Mesenchymal stem cell (in vitro differentiated cells and primary cell): ENCODE measurements around the gene MACC1.

ENCODE experiments used
- DNase-seq: peaks from one replicate; pipeline ENCODE4 v3.0.0-alpha.2; 2013
- H2AFZ ChIP-seq: one replicate; pipeline ENCODE4 v1.6.1; 2013; ENCODE audit warnings: low read depth, mild to moderate bottlenecking, control low read depth, inconsistent platforms, low read length, moderate library complexity
- H2AK5ac ChIP-seq: 2 replicates; pipeline ENCODE4 v1.6.1; 2013; ENCODE audit warnings: low read length, moderate library complexity, mild to moderate bottlenecking, inconsistent platforms; ENCODE audit not compliant: severe bottlenecking
- H2BK120ac ChIP-seq: one replicate; pipeline ENCODE4 v1.6.1; 2013; ENCODE audit warnings: low read depth, mild to moderate bottlenecking, inconsistent platforms, low read length, moderate library complexity
- H2BK12ac ChIP-seq, 2 experiments: one replicate each; pipeline ENCODE4 v1.6.1; 2013; ENCODE audit warnings: inconsistent platforms in 2 of 2, low read length in 2 of 2, mild to moderate bottlenecking in 2 of 2, moderate library complexity in 2 of 2, control low read depth in 1 of 2
- H2BK15ac ChIP-seq: one replicate; pipeline ENCODE4 v1.6.1; 2013; ENCODE audit warnings: mild to moderate bottlenecking, low read depth, inconsistent platforms; ENCODE audit not compliant: poor library complexity, severe bottlenecking
- H2BK5ac ChIP-seq: 2 replicates; pipeline ENCODE4 v1.6.1; 2013; ENCODE audit warnings: low read depth, mild to moderate bottlenecking, low read length, control low read depth, inconsistent platforms; ENCODE audit not compliant: poor library complexity, severe bottlenecking
- H3K14ac ChIP-seq, 2 experiments: one replicate each; pipeline ENCODE4 v1.6.1; 2013; ENCODE audit warnings: inconsistent platforms in 2 of 2, low read length in 2 of 2, control low read depth in 1 of 2, mild to moderate bottlenecking in 1 of 2, moderate library complexity in 1 of 2
- H3K18ac ChIP-seq, 2 experiments: one replicate each; pipeline ENCODE4 v1.6.1; 2013; ENCODE audit warnings: inconsistent platforms in 2 of 2, low read length in 2 of 2, control low read depth in 1 of 2, low read depth in 1 of 2, mild to moderate bottlenecking in 1 of 2
- H3K23ac ChIP-seq, 2 experiments: one replicate each; pipeline ENCODE4 v1.6.1; 2013; ENCODE audit warnings: inconsistent platforms in 2 of 2, low read length in 2 of 2, mild to moderate bottlenecking in 2 of 2, moderate library complexity in 2 of 2, control low read depth in 1 of 2
- H3K27ac ChIP-seq: 2 replicates; pipeline ENCODE4 v1.5.1; 2013; ENCODE audit warnings: mild to moderate bottlenecking, moderate library complexity, low read length, control low read depth, inconsistent platforms; ENCODE audit not compliant: poor library complexity, severe bottlenecking
- H3K27me3 ChIP-seq, 2 experiments: 2 replicates each; pipeline versions ENCODE4 v1.6.1 to v1.7.0; 2013; ENCODE audit warnings: low read length in 2 of 2, mild to moderate bottlenecking in 2 of 2, moderate library complexity in 2 of 2, control low read depth in 1 of 2, inconsistent platforms in 1 of 2; ENCODE audit not compliant: control insufficient read depth in 1 of 2, insufficient read depth in 1 of 2
- H3K36me3 ChIP-seq, 2 experiments: 2 replicates each; pipeline versions ENCODE4 v1.6.1 to v1.7.0; 2013; ENCODE audit warnings: low read length in 2 of 2, control low read depth in 1 of 2, inconsistent platforms in 1 of 2, low read depth in 1 of 2, mild to moderate bottlenecking in 1 of 2; ENCODE audit not compliant: insufficient read depth in 2 of 2, control insufficient read depth in 1 of 2
- H3K4ac ChIP-seq, 2 experiments: one replicate each; pipeline ENCODE4 v1.6.1; 2013; ENCODE audit warnings: inconsistent platforms in 2 of 2, low read length in 2 of 2, mild to moderate bottlenecking in 2 of 2, moderate library complexity in 2 of 2, control low read depth in 1 of 2, low read depth in 1 of 2
- H3K4me1 ChIP-seq: 2 replicates; pipeline ENCODE4 v1.6.1; 2013; ENCODE audit warnings: low read depth, low read length, control low read depth; ENCODE audit not compliant: control insufficient read depth, insufficient read depth
- H3K4me2 ChIP-seq: 2 replicates; pipeline ENCODE4 v1.6.1; 2013; ENCODE audit warnings: low read length, mild to moderate bottlenecking, inconsistent platforms; ENCODE audit not compliant: poor library complexity, severe bottlenecking
- H3K4me3 ChIP-seq, 2 experiments: 2 replicates each; pipeline versions ENCODE4 v1.5.1 to v1.7.0; 2013; ENCODE audit warnings: low read length in 2 of 2, mild to moderate bottlenecking in 2 of 2, control low read depth in 1 of 2, low read depth in 1 of 2; ENCODE audit not compliant: insufficient read depth in 1 of 2
- H3K79me1 ChIP-seq: replicated peaks from 2 replicates; pipeline ENCODE4 v1.6.1; 2013; ENCODE audit warnings: mild to moderate bottlenecking, control low read depth, low read length, inconsistent platforms; ENCODE audit not compliant: poor library complexity, severe bottlenecking
- H3K9ac ChIP-seq: 2 replicates; pipeline ENCODE4 v1.7.0; 2013; ENCODE audit warnings: mild to moderate bottlenecking, low read length, moderate library complexity
- H3K9me3 ChIP-seq: 2 replicates; pipeline ENCODE4 v1.7.0; 2013; ENCODE audit warnings: mild to moderate bottlenecking, low read length; ENCODE audit not compliant: control insufficient read depth
- H4K8ac ChIP-seq: one replicate; pipeline ENCODE4 v1.6.1; 2013; ENCODE audit warnings: inconsistent platforms, mild to moderate bottlenecking, low read length, moderate library complexity
- H4K91ac ChIP-seq: one replicate; pipeline ENCODE4 v1.6.1; 2013; ENCODE audit warnings: mild to moderate bottlenecking, low read length, inconsistent platforms
- WGBS: methylation state at CpG from one replicate; pipeline ENCODE4 v1.1.7; 2013; ENCODE audit warnings: mixed read lengths; 5-methylcytosine and 5-hydroxymethylcytosine counted together

MACC1 gene

GRCh38 chr7:20141002-20141345, 76.2 kb downstream of the MACC1 start:
- no peak overlapping the region for H3K4ac ChIP-seq

GRCh38 chr7:20140291-20141001, 76.7 kb downstream of the MACC1 start:
- Histone ChIP-seq H3K14ac (peak overlapping the region in 1 of 2 experiments; percentile 89), H2BK120ac (no peak overlapping the region), H2BK12ac (no peak overlapping the region), H3K18ac (no peak overlapping the region), H2BK15ac (no peak overlapping the region), H2AK5ac (no peak overlapping the region), H4K91ac (no peak overlapping the region), H3K27ac (no peak overlapping the region), H3K9ac (peak overlapping the region; percentile 37), H3K27me3 (no peaks in the 10 kb centered on the region), H3K4ac (no peak overlapping the region), H4K8ac (no peak overlapping the region), H3K36me3 (no peaks in the 10 kb centered on the region), H2AFZ (no peak overlapping the region), H3K79me1 (no peaks in the 10 kb centered on the region), H3K4me3 (no peak overlapping the region), H3K4me2 (no peak overlapping the region), H3K23ac (no peak overlapping the region), H2BK5ac (no peak overlapping the region), H3K9me3 (no peaks in the 10 kb centered on the region), H3K4me1 (peaks cover 2% of the 10 kb centered on the region)
- no peak for DNase-seq
- 87% methylated on average over 3 of the region's 4 CpGs for WGBS

More at GRCh38 chr7:20141002-20141345, 76.2 kb downstream of the MACC1 start:
- Histone ChIP-seq H2BK120ac (no peak overlapping the region), H3K36me3 (no peaks in the 10 kb centered on the region), H3K27me3 (no peaks in the 10 kb centered on the region), H3K14ac (no peak overlapping the region), H3K4me2 (no peak overlapping the region), H4K8ac (no peak overlapping the region), H3K79me1 (no peaks in the 10 kb centered on the region), H2BK15ac (no peak overlapping the region), H3K18ac (no peak overlapping the region), H2AFZ (no peak overlapping the region), H3K9me3 (no peaks in the 10 kb centered on the region), H2BK5ac (no peak overlapping the region), H3K4me3 (no peak overlapping the region), H3K9ac (peak overlapping the region; percentile 37), H3K27ac (no peak overlapping the region), H2BK12ac (no peak overlapping the region), H3K23ac (no peak overlapping the region), H4K91ac (no peak overlapping the region), H2AK5ac (no peak overlapping the region), H3K4me1 (peaks cover 2% of the 10 kb centered on the region)
- DNase-seq = no peak
- WGBS = no CpG with 5 or more reads among the region's 2 CpGs

DNA sequence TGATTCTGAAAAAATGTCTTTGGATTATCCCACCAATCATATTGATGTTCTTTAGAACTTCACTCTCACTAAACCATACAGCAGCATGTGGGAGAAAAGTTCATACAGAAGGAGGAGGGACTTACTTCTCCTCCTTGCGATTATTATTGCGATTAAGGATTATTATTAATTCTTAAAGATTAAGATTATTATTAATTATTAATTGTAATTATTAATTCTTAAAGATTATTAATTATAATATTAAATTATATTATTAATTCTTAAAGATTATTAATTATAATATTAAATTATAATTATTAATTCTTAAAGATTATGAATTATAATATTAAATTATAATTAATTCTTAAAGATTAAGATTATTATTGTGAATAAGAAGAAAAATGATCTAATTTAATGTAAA, 80.5 kb downstream of the MACC1 start:
- WGBS = no CpG with 5 or more reads among the region's 2 CpGs
- no peak overlapping the region for H4K8ac ChIP-seq
- H3K79me1 ChIP-seq = no peaks in the 10 kb centered on the region
- H3K27ac ChIP-seq = no peak overlapping the region
- H3K9me3 ChIP-seq = no peaks in the 10 kb centered on the region
- H3K23ac ChIP-seq = no peak overlapping the region
- H3K4ac ChIP-seq = no peak overlapping the region
- H4K91ac ChIP-seq = no peak overlapping the region
- no peak for DNase-seq
- no peaks in the 10 kb centered on the region for H3K36me3 ChIP-seq
- H2BK120ac ChIP-seq = no peak overlapping the region
- H2AK5ac ChIP-seq = no peak overlapping the region
- no peak overlapping the region for H2BK12ac ChIP-seq
- no peak overlapping the region for H2BK5ac ChIP-seq
- H2AFZ ChIP-seq = no peak overlapping the region
- H3K4me1 ChIP-seq = peaks cover 2% of the 10 kb centered on the region
- no peak overlapping the region for H3K4me2 ChIP-seq
- H3K18ac ChIP-seq = no peak overlapping the region
- no peak overlapping the region for H3K14ac ChIP-seq
- no peak overlapping the region for H2BK15ac ChIP-seq
- H3K4me3 ChIP-seq = no peak overlapping the region
- no peaks in the 10 kb centered on the region for H3K27me3 ChIP-seq
- no peak overlapping the region for H3K9ac ChIP-seq

DNA sequence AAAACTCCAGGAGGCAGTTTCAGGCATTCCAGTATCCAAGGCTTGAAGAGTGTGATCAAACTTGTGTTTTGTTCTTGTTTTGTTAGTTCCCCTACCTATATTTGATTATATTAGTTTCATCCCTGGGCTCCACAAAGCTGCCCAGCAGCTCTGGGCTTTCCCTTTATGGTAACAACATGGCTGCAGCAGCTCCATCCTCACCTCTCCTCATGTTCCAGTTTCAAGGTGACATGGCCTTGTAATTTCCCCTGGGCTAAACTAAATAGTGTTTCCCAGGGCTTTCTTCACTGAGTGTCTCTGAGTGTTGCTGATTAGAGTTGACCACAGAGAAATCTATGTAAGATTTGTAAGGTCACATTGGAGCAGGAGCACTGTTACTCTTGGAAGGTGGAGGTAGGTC, 83.4 kb downstream of the MACC1 start:
- no peaks in the 10 kb centered on the region for H3K36me3 ChIP-seq
- H2BK12ac ChIP-seq = no peak overlapping the region
- no peak overlapping the region for H3K4me3 ChIP-seq
- no peak overlapping the region for H2AK5ac ChIP-seq
- H3K4me1 ChIP-seq = no peaks in the 10 kb centered on the region
- no peak overlapping the region for H4K91ac ChIP-seq
- H2BK5ac ChIP-seq = no peak overlapping the region
- H3K4me2 ChIP-seq = no peak overlapping the region
- no peak overlapping the region for H2BK120ac ChIP-seq
- no peak overlapping the region for H2AFZ ChIP-seq
- H3K4ac ChIP-seq = no peak overlapping the region
- H3K14ac ChIP-seq = no peak overlapping the region
- H4K8ac ChIP-seq = no peak overlapping the region
- DNase-seq = no peak
- no peaks in the 10 kb centered on the region for H3K9me3 ChIP-seq
- H3K27me3 ChIP-seq = no peaks in the 10 kb centered on the region
- no peak overlapping the region for H2BK15ac ChIP-seq
- H3K18ac ChIP-seq = no peak overlapping the region
- H3K79me1 ChIP-seq = no peaks in the 10 kb centered on the region
- no peak overlapping the region for H3K27ac ChIP-seq
- H3K9ac ChIP-seq = no peak overlapping the region
- H3K23ac ChIP-seq = no peak overlapping the region
